Measurements from ENCODE around the gene PRPF19. TPM values are rescaled to one million over a fixed set of nuclear protein-coding genes. Genes with fewer than 3 reads are reported as not detected.
A peak's percentile ranks its signal among the peaks of the same experiment; 100 is the strongest.

The PRPF19 gene
- total and polyA plus RNA-seq, 2 of the 4 experiments (the other 2 are of a cell fraction) = 29.8 to 50.4 TPM

- Histone ChIP-seq H3K23ac (ENCODE audit: low read depth, low read length) (no peak overlapping the region), H2AK9ac (replicated peaks; ENCODE audit: low read depth, low read length, poor library complexity) (no peak overlapping the region), H4K5ac (ENCODE audit: low read depth, low read length) (no peak overlapping the region), H3K56ac (ENCODE audit: extremely low read depth, insufficient read depth, low read length) (no peak overlapping the region), H2AFZ (replicated peaks; ENCODE audit: low read length, poor library complexity) (peak overlapping the region; percentile 43), H2BK5ac (ENCODE audit: low read depth, low read length, poor library complexity, severe bottlenecking) (no peak overlapping the region), H3K4me1 (ENCODE audit: control insufficient read depth, insufficient read depth, low read length) (peaks cover 2% of the 10 kb centered on the region; the same call in 1 of the 2 replicates), H3K14ac (replicated peaks; ENCODE audit: low read depth, low read length) (no peak overlapping the region), H3K9me3 (ENCODE audit: control insufficient read depth, insufficient read depth, low read length) (no peaks in the 10 kb centered on the region), H4K20me1 (ENCODE audit: insufficient read depth, low read length) (no peaks in the 10 kb centered on the region), H2AK5ac (ENCODE audit: low read depth, low read length) (no peak overlapping the region), H3K4me3 (ENCODE audit: insufficient read depth, low read depth, low read length) (no peak overlapping the region), H4K8ac (ENCODE audit: low read depth in 2 of 2, low read length in 2 of 2) (no peak overlapping the region), H2BK120ac (ENCODE audit: low read depth, low read length) (no peak overlapping the region), H3K9me1 (ENCODE audit: insufficient read depth, low read length) (no peaks in the 10 kb centered on the region; the same call in 1 of the 2 replicates), H4K91ac (ENCODE audit: insufficient read depth, low read depth, low read length) (no peak overlapping the region), H2BK15ac (ENCODE audit: low read depth, low read length) (no peak overlapping the region), H3K9ac (ENCODE audit: low read depth, low read length) (no peak overlapping the region), H2BK20ac (ENCODE audit: low read depth, low read length) (no peak overlapping the region), H3K27me3 (ENCODE audit: control insufficient read depth, insufficient read depth, low read length) (no peaks in the 10 kb centered on the region), H3K27ac (ENCODE audit: insufficient read depth, low read length) (no peak overlapping the region), H3K4ac (ENCODE audit: low read depth, low read length) (no peak overlapping the region), H3K18ac (ENCODE audit: low read depth, low read length) (no peak overlapping the region), H3K4me2 (ENCODE audit: low read depth, low read length) (no peak overlapping the region), H3K79me1 (ENCODE audit: low read depth in 1 of 2, low read length in 2 of 2) (peaks cover 0 to 3% of the 10 kb centered on the region in 2 experiments; a peak in 1 of 4 replicates), H3K36me3 (ENCODE audit: control insufficient read depth, insufficient read depth, low read length) (peaks cover 32% of the 10 kb centered on the region)
- DNase-seq (no peak), ATAC-seq (ENCODE audit: low read depth) (no peak)
- intact Hi-C loops (cut with micrococcal nuclease) (no loop called here), in situ Hi-C loops (cut with MboI; ENCODE audit: low sequenced_read_pairs) (no loop called here), dilution Hi-C loops (cut with HindIII; ENCODE audit: low sequenced_read_pairs, unreplicated experiment) (no loop called here)
- 55% methylated on average over 63 of the region's 78 CpGs; no CpG with 5 or more reads in 1 of the 2 experiments for WGBS, 2 experiments (ENCODE audit: extremely low coverage in 2 of 2, insufficient read length in 1 of 2)
- no peak for TF ChIP-seq CEBPB (IDR thresholded peaks at IDR 0.05; ENCODE audit: low read depth, low read length)
- no peak for TF ChIP-seq MAFK (IDR thresholded peaks at IDR 0.05; ENCODE audit: low read depth, low read length)
- TF ChIP-seq NFE2L2 (IDR thresholded peaks at IDR 0.05; ENCODE audit: low read depth, low read length) = no peak
- TF ChIP-seq FOS (IDR thresholded peaks at IDR 0.05; ENCODE audit: low read depth, low read length) = no peak
- TF ChIP-seq BHLHE40 (IDR thresholded peaks at IDR 0.05; ENCODE audit: low read depth, low read length) = no peak
- TF ChIP-seq MAZ (IDR thresholded peaks at IDR 0.05; ENCODE audit: borderline replicate concordance, low read depth, low read length) = no peak
- CTCF ChIA-PET = no interaction called here
- BruUV-seq (replicated peaks) = no TSS peak
- POLR2A ChIA-PET (ENCODE audit: unreplicated experiment) = no interaction called here
Measured at GRCh38 chr11:60852117-60852981, 54.0 kb downstream of the PRPF19 start.
